HepG2 (cell line): ENCODE measurements around the gene CD84. TPM values are rescaled to one million over a fixed set of nuclear protein-coding genes. Genes with fewer than 3 reads are reported as not detected.

Experiments
- ATAC-seq: fragments of 200-7000 bp; cut with Tn5 transposase; 3 replicates; pipeline ENCODE4 v1.9.1; 2020; ENCODE audit warnings: mild to moderate bottlenecking, moderate library complexity
- BruUV-seq: library from RNA; stranded (reverse); fragments of 400-500 nt; replicated peaks from 2 replicates; lab custom pipeline; 2021; lab: Mats Ljungman, UMichigan
- CTCF ChIA-PET: fragments of 300-600 bp; formaldehyde crosslinking; extraction: SDS; loops from one replicate; lab custom pipeline; 2021; ENCODE audit warnings: low total read pairs, inconsistent platforms, low intra/inter-chr PET ratio; lab: Yijun Ruan, JAX
- POLR2A ChIA-PET: fragments of 350-600 bp; sonication (Branson Sonifier 250); formaldehyde crosslinking; loops from one replicate; lab custom pipeline; 2020; ENCODE audit warnings: antibody characterized with exemption, inconsistent platforms; lab: Yijun Ruan, JAX
- DNase-seq: peaks from one replicate; pipeline ENCODE4 v3.0.0-alpha.2; 2015; ENCODE audit warnings: low spot score
- FAIRE-seq: peaks from 3 replicates; lab custom pipeline; 2011; peaks lifted over from hg19 to GRCh38; lab: Jason Lieb, UNC
- H2AFZ ChIP-seq: one replicate; pipeline ENCODE4 v1.6.1; 2011; ENCODE audit warnings: low read length, inconsistent platforms
- H3K27ac ChIP-seq: fragments of 300-600 bp; 3 replicates; pipeline ENCODE4 v1.8.0; 2011; ENCODE audit warnings: mixed run types, mild to moderate bottlenecking, mixed read lengths, low read length, inconsistent platforms; ENCODE audit not compliant: insufficient read depth; ENCODE audit errors: extremely low read length
- H3K27me3 ChIP-seq, 2 experiments: fragments of 200-600 bp in 1 of 2; 2 replicates in 1 of 2; 3 replicates in 1 of 2; pipeline versions ENCODE4 v1.6.0 to v1.8.0; 2011; ENCODE audit warnings: low read length in 2 of 2, mild to moderate bottlenecking in 2 of 2, moderate library complexity in 2 of 2, inconsistent platforms in 1 of 2; ENCODE audit not compliant: insufficient read depth in 2 of 2, control insufficient read depth in 1 of 2
- H3K36me3 ChIP-seq, 2 experiments: fragments of 200-600 bp in 1 of 2; replicated peaks in 1 of 2; 2 replicates in 1 of 2; 3 replicates in 1 of 2; pipeline versions ENCODE4 v1.5.1 to v1.8.0; 2011; ENCODE audit warnings: low read length in 2 of 2, inconsistent platforms in 1 of 2; ENCODE audit not compliant: insufficient read depth in 2 of 2, control insufficient read depth in 1 of 2
- H3K4me1 ChIP-seq: 2 replicates; pipeline ENCODE4 v1.5.1; 2012; ENCODE audit warnings: low read length, inconsistent platforms; ENCODE audit not compliant: insufficient read depth
- H3K4me2 ChIP-seq: 2 replicates; pipeline ENCODE4 v1.6.0; 2011; ENCODE audit warnings: low read depth, low read length, inconsistent platforms
- H3K4me3 ChIP-seq, 3 experiments: fragments of 200-600 bp in 1 of 3; sonication (generic), shearing (Covaris generic) in 1 of 3; replicated peaks in 1 of 3; 2 replicates each; pipeline ENCODE4 v1.5.1; 2011 to 2016; ENCODE audit warnings: low read length in 3 of 3, inconsistent platforms in 2 of 3, low read depth in 2 of 3, mild to moderate bottlenecking in 2 of 3, control low read depth in 1 of 3, mixed read lengths in 1 of 3; ENCODE audit not compliant: insufficient read depth in 1 of 3
- H3K79me2 ChIP-seq: one replicate; pipeline ENCODE4 v1.6.1; 2011; ENCODE audit warnings: low read length, inconsistent platforms; ENCODE audit not compliant: insufficient read depth
- H3K9ac ChIP-seq: 2 replicates; pipeline ENCODE4 v1.6.0; 2011; ENCODE audit warnings: mild to moderate bottlenecking, low read depth, low read length, inconsistent platforms; ENCODE audit not compliant: insufficient read depth
- H3K9me3 ChIP-seq: 2 replicates; pipeline ENCODE4 v1.5.1; 2012; ENCODE audit warnings: mild to moderate bottlenecking, low read length
- H4K20me1 ChIP-seq: 2 replicates; pipeline ENCODE4 v1.6.0; 2011; ENCODE audit warnings: inconsistent platforms, mild to moderate bottlenecking, low read length, moderate library complexity; ENCODE audit not compliant: insufficient read depth
- ARNT2 ChIP-seq: sonication (generic); formaldehyde crosslinking; IDR thresholded peaks from 2 replicates; pipeline ENCODE4 v1.8.0; 2022; ENCODE audit warnings: mild to moderate bottlenecking, low read depth, missing genetic modification reagents, moderate library complexity
- ARNTL ChIP-seq: sonication (generic); formaldehyde crosslinking; IDR thresholded peaks from 2 replicates; pipeline ENCODE4 v1.4.0; 2020; ENCODE audit warnings: mild to moderate bottlenecking, missing genetic modification reagents
- ELF4 ChIP-seq: sonication (generic); formaldehyde crosslinking; IDR thresholded peaks from 2 replicates; pipeline ENCODE4 v1.5.0; 2020; ENCODE audit warnings: missing genetic modification reagents, mild to moderate bottlenecking, moderate library complexity, borderline replicate concordance
- GLI4 ChIP-seq: sonication (generic); formaldehyde crosslinking; IDR thresholded peaks from 2 replicates; pipeline ENCODE4 v1.5.1; 2020; ENCODE audit warnings: missing genetic modification reagents, mild to moderate bottlenecking, moderate library complexity, borderline replicate concordance
- HMGA1 ChIP-seq: sonication (generic); formaldehyde crosslinking; conservative IDR thresholded peaks from 2 replicates; pipeline ENCODE4 v1.4.0; 2020; ENCODE audit warnings: missing genetic modification reagents
- HOXA5 ChIP-seq: sonication (generic); formaldehyde crosslinking; IDR thresholded peaks from 2 replicates; pipeline ENCODE4 v1.4.0; 2020; ENCODE audit warnings: missing genetic modification reagents
- MAFG ChIP-seq: sonication (generic); formaldehyde crosslinking; IDR thresholded peaks from 2 replicates; pipeline ENCODE4 v1.5.1; 2020; ENCODE audit warnings: mild to moderate bottlenecking, missing genetic modification reagents
- NBN ChIP-seq: fragments of 450-650 bp; conservative IDR thresholded peaks from 2 replicates; pipeline ENCODE4 v1.6.1; 2017
- PAF1 ChIP-seq: IDR thresholded peaks from 2 replicates; pipeline ENCODE4 v1.6.1; 2016; ENCODE audit warnings: missing genetic modification reagents, missing compliant biosample characterization
- SP1 ChIP-seq, 2 experiments: fragments of 450-650 bp in 1 of 2; sonication (generic) in 1 of 2; formaldehyde crosslinking in 1 of 2; IDR thresholded peaks; 2 replicates each; pipeline versions ENCODE4 v1.4.0 to v1.6.1; 2016 to 2020; ENCODE audit warnings: missing genetic modification reagents in 1 of 2
- ZBTB7A ChIP-seq: sonication (generic); formaldehyde crosslinking; IDR thresholded peaks from 2 replicates; pipeline ENCODE4 v1.8.0; 2022; ENCODE audit warnings: mild to moderate bottlenecking, missing genetic modification reagents
- ZNF570 ChIP-seq: sonication (generic); formaldehyde crosslinking; IDR thresholded peaks from 2 replicates; pipeline ENCODE4 v1.4.0; 2020; ENCODE audit warnings: mild to moderate bottlenecking, missing genetic modification reagents, borderline replicate concordance
- ZNF646 ChIP-seq: sonication (generic); formaldehyde crosslinking; IDR thresholded peaks from 2 replicates; pipeline ENCODE4 v1.9.0; 2021; ENCODE audit warnings: mild to moderate bottlenecking, missing genetic modification reagents
- ZNF703 ChIP-seq: sonication (generic); formaldehyde crosslinking; IDR thresholded peaks from 2 replicates; pipeline ENCODE4 v1.5.1; 2020; ENCODE audit warnings: missing genetic modification reagents, mild to moderate bottlenecking, moderate library complexity, borderline replicate concordance
- WGBS: methylation state at CpG from one replicate; pipeline ENCODE4 v1.1.6; 2017; ENCODE audit warnings: low lambda C conversion rate; 5-methylcytosine and 5-hydroxymethylcytosine counted together
- in situ Hi-C: cut with HindIII; loops from 2 replicates; pipeline ENCODE4 v1.10.0; 2017; ENCODE audit warnings: low pct_unique_long_range_greater_than_20kb; ENCODE audit not compliant: extremely low pct_ligation_motif_present
- intact Hi-C: fragments of 100-400 bp; cut with micrococcal nuclease; formaldehyde crosslinking; loops from one replicate; pipeline ENCODE4 v1.10.0; 2022; ENCODE audit not compliant: unreplicated experiment
- polyA plus RNA-seq, 8 experiments: library from polyadenylated mRNA; depleted of rRNA in 3 of 8; stranded (reverse) in 7 of 8; unstranded in 1 of 8; fragments of >200 nt; fragmentation: Illumina TruSeq in 4 of 8; extraction: Trizol in 4 of 8; gene quantifications; 2 replicates each; pipeline versions ENCODE4 v1.2.1 to v1.2.3, GENCODE V29; 2011 to 2016; ENCODE audit warnings: low read depth in 4 of 8, missing spikeins in 1 of 8, mixed read lengths in 1 of 8; ENCODE audit not compliant: insufficient read depth in 1 of 8
- total RNA-seq, 5 experiments: library from RNA; depleted of rRNA; stranded (reverse); fragments of >200 nt; fragmentation: Illumina TruSeq; extraction: Trizol; gene quantifications; 2 replicates each; pipeline ENCODE4 v1.2.3, GENCODE V29; 2016; ENCODE audit warnings: low read depth in 1 of 5
- TF ChIP-seq, protein P1 (sequence below): sonication (generic); formaldehyde crosslinking; IDR thresholded peaks from 2 replicates; pipeline ENCODE4 v1.4.0; 2020; ENCODE audit warnings: missing genetic modification reagents
- TF ChIP-seq, protein P2 (sequence below): sonication (generic); formaldehyde crosslinking; IDR thresholded peaks from 2 replicates; pipeline ENCODE4 v1.8.0; 2022; ENCODE audit warnings: mild to moderate bottlenecking, missing genetic modification reagents; ENCODE audit not compliant: insufficient replicate concordance

The CD84 gene
- total and polyA plus RNA-seq, 2 of the 13 experiments (the other 11 are each of a cell fraction or from before 2014, with no cell fraction given), result not detected

GRCh38 chr1:160492617-160493016 lies 86.7 kb downstream of the CD84 start:
- FAIRE-seq, result no peak
- Histone ChIP-seq H3K9ac (no peak overlapping the region), H3K4me1 (no peaks in the 10 kb centered on the region), H3K27me3 (no peaks in the 10 kb centered on the region), H3K4me3 (no peak overlapping the region), H4K20me1 (no peaks in the 10 kb centered on the region), H3K36me3 (no peaks in the 10 kb centered on the region), H2AFZ (no peak overlapping the region), H3K4me2 (no peak overlapping the region), H3K9me3 (no peaks in the 10 kb centered on the region), H3K27ac (no peak overlapping the region), H3K79me2 (no peaks in the 10 kb centered on the region)
- no peak for ATAC-seq
- in situ Hi-C loops, result loop anchor here (5.0 kb wide), 1 partner anchor 115 kb away; no protein-coding TSS in a partner anchor
- no peak for DNase-seq
- intact Hi-C loops, result no loop called here
- ChIA-PET CTCF (no interaction called here), POLR2A (no interaction called here)
- WGBS, result 20% methylated on average over 2 of the region's 2 CpGs
- no TSS peak for BruUV-seq
- no peak for TF ChIP-seq NBN
- TF ChIP-seq ARNTL (CRISPR knock-in tag), result no peak
- TF ChIP-seq GLI4, result no peak
- no peak for TF ChIP-seq MAFG (CRISPR knock-in tag)
- TF ChIP-seq PAF1 (CRISPR knock-in tag), result no peak
- TF ChIP-seq, protein P1, sequence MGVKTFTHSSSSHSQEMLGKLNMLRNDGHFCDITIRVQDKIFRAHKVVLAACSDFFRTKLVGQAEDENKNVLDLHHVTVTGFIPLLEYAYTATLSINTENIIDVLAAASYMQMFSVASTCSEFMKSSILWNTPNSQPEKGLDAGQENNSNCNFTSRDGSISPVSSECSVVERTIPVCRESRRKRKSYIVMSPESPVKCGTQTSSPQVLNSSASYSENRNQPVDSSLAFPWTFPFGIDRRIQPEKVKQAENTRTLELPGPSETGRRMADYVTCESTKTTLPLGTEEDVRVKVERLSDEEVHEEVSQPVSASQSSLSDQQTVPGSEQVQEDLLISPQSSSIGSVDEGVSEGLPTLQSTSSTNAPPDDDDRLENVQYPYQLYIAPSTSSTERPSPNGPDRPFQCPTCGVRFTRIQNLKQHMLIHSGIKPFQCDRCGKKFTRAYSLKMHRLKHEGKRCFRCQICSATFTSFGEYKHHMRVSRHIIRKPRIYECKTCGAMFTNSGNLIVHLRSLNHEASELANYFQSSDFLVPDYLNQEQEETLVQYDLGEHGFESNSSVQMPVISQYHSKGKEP (CRISPR knock-in tag), result no peak
- no peak for TF ChIP-seq HOXA5 (CRISPR knock-in tag)
- TF ChIP-seq ARNT2 (CRISPR knock-in tag), result no peak
- no peak for TF ChIP-seq SP1 (IDR thresholded peaks at IDR 0.05)
- TF ChIP-seq SP1 (CRISPR knock-in tag; IDR thresholded peaks at IDR 0.05), result no peak
- TF ChIP-seq, protein P2, sequence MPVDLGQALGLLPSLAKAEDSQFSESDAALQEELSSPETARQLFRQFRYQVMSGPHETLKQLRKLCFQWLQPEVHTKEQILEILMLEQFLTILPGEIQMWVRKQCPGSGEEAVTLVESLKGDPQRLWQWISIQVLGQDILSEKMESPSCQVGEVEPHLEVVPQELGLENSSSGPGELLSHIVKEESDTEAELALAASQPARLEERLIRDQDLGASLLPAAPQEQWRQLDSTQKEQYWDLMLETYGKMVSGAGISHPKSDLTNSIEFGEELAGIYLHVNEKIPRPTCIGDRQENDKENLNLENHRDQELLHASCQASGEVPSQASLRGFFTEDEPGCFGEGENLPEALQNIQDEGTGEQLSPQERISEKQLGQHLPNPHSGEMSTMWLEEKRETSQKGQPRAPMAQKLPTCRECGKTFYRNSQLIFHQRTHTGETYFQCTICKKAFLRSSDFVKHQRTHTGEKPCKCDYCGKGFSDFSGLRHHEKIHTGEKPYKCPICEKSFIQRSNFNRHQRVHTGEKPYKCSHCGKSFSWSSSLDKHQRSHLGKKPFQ (CRISPR knock-in tag), result no peak
- no peak for TF ChIP-seq ZNF703 (CRISPR knock-in tag)
- TF ChIP-seq ZNF570 (CRISPR knock-in tag), result no peak
- TF ChIP-seq ELF4, result no peak
- TF ChIP-seq HMGA1 (CRISPR knock-in tag), result no peak
- TF ChIP-seq ZBTB7A (CRISPR knock-in tag), result no peak
- TF ChIP-seq ZNF646 (CRISPR knock-in tag), result no peak
